Stimulated activated CD4-positive, alpha-beta T cell treated with anti-CD3 and anti-CD28 coated beads, Interleukin-4, amount 100 ng/mL, for 24 hours (primary cell): ENCODE results near the gene MTCL1.

Experiments used
- DNase-seq: peaks from one replicate; pipeline ENCODE4 v3.0.0-alpha.2; 2020

MTCL1 gene

GRCh38 chr18:8816220-8816619 is 110.9 kb downstream of the MTCL1 start:
- no peak for DNase-seq

GRCh38 chr18:8816816-8817215 is 111.5 kb downstream of the MTCL1 start:
- DNase-seq: no peak

- no peak for DNase-seq
These were observed 113.6 kb downstream of the MTCL1 start for GRCh38 chr18:8818982-8819381.

- no peak for DNase-seq
These were observed 115.2 kb downstream of the MTCL1 start for GRCh38 chr18:8820396-8821082.

GRCh38 chr18:8821083-8821465 is 115.7 kb downstream of the MTCL1 start:
- no peak for DNase-seq

- no peak for DNase-seq
These were observed 116.2 kb downstream of the MTCL1 start for GRCh38 chr18:8821531-8821930.

GRCh38 chr18:8822643-8823042 is 117.3 kb downstream of the MTCL1 start:
- no peak for DNase-seq

GRCh38 chr18:8823530-8823929 is 118.2 kb downstream of the MTCL1 start:
- no peak for DNase-seq

GRCh38 chr18:8824846-8825245 is 119.5 kb downstream of the MTCL1 start:
- no peak for DNase-seq

GRCh38 chr18:8825273-8825672 is 119.9 kb downstream of the MTCL1 start:
- no peak for DNase-seq

- no peak for DNase-seq
These were observed 120.5 kb downstream of the MTCL1 start for GRCh38 chr18:8825729-8826375.

GRCh38 chr18:8826514-8826913 is 121.2 kb downstream of the MTCL1 start:
- no peak for DNase-seq

- no peak for DNase-seq
These were observed 121.6 kb downstream of the MTCL1 start for GRCh38 chr18:8826971-8827370.

GRCh38 chr18:8828300-8828699 is 122.9 kb downstream of the MTCL1 start:
- no peak for DNase-seq

GRCh38 chr18:8828798-8829197 is 123.4 kb downstream of the MTCL1 start:
- no peak for DNase-seq

- DNase-seq: no peak
These were observed 125.0 kb downstream of the MTCL1 start for GRCh38 chr18:8830067-8831060.

GRCh38 chr18:8831112-8831511 is 125.8 kb downstream of the MTCL1 start:
- DNase-seq: no peak

- DNase-seq: no peak
These were observed 126.2 kb downstream of the MTCL1 start for GRCh38 chr18:8831531-8831930.

GRCh38 chr18:8833480-8833879 is 128.1 kb downstream of the MTCL1 start:
- no peak for DNase-seq

GRCh38 chr18:8834881-8835280 is 129.5 kb downstream of the MTCL1 start:
- DNase-seq: no peak

GRCh38 chr18:8835521-8835953 is 130.2 kb downstream of the MTCL1 start:
- no peak for DNase-seq

GRCh38 chr18:8839281-8839680 is 133.9 kb downstream of the MTCL1 start:
- DNase-seq: no peak

- DNase-seq: no peak
These were observed 136.6 kb downstream of the MTCL1 start for GRCh38 chr18:8841781-8842485.
